Activated T-cell treated with anti-CD3 and anti-CD28 coated beads, Interleukin-2, amount 50 U/mL, for 1 hour (primary cell): Measurements from ENCODE around the gene SLC22A23.
"Not testable (repeated sequence)": the region's sequence is repeated elsewhere in the genome, so short reads cannot be mapped to it uniquely, and the experiment has no call there.

Source experiments
- DNase-seq: peaks from one replicate; pipeline ENCODE4 v3.0.0-alpha.2; 2020

Gene SLC22A23

DNA sequence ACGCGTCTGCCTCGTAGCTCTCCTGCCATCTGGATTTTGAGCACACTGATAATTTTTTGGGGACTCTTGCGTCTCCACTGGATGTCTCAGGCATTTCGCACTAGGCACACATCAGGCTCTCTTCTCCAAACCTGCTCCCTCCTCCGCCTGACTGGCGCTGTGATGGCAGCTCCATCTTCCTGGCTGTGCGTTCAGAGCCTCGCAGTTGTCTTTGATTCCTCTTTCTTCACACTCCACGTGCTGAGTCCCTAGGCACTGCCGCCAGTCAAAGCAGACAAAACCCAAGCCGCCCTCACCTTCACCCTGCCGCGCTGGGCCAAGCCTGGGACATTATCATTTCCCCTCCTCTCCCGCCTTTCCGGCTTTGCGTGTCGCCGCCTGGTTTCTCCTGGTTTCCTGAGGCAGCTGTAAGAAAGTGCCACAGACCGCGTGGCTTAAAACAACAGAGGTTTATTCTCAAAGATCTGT, 197.3 kb downstream of the SLC22A23 start:
- no peak for DNase-seq

- DNase-seq, result peak; percentile 94
These were observed 197.9 kb downstream of the SLC22A23 start, which contains the start of gene PSMG4 for GRCh38 chr6:3258720-3259490. Gene PSMG4, plus strand, starts transcription at chr6:3258947. Its CDS starts 76 bp downstream, at chr6:3259023.

GRCh38 chr6:3258201-3258600, 198.6 kb downstream of the SLC22A23 start:
- DNase-seq, result no peak

DNA sequence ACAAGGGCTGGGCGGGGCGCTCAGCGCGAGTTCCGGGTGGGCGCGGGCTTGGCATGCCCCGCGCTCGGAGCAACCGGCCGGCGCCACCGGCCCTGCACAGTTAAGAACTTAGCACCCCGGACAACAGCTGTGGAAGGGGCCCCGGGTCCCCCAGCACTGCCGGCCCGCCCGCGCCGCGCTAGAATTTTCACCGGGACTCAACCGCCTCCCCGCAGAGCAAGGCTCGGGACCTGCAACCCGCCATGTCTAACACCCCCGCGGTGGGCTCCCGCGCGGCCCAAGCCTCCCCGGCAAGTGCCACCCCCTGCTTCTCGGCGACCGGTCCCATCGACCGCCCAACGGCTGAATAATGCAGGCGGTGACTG, 203.3 kb downstream of the SLC22A23 start:
- DNase-seq, result no peak

DNA sequence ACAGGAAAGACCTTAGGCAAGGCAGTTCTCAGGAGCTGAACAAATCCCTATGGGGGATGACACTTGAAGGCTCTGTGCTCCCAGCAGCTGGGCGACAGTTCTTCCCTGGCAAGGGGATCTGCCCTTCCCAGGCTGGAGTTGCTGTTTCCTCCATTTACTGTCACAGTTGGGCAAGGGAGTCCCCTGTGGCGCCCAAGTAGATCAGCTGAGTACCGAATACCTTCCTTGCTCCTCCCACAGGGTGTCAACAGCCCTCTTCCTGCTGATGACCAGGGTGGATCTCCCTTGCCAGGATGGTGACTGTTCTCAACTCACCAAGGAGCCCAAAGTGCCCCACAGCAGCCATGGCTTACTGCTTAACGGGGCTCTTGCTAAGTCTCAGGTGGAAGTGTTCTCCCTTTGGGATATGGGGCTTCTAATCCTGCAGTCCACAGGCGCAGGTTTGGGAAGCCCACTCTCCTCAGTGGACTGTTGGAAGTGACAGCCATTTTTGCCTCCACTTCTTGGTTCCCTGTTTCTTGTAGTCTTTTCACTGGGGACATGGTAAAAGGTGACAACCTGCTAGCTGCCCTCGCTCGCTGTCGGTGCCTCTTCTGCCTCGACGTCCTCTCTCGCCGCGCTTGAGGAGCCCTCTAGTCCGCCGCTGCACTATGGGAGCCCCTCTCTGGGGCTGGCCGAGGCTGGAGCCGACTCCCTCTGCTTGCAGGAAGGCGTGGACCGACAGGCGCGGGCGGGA, 203.8 kb downstream of the SLC22A23 start:
- no peak for DNase-seq

DNA sequence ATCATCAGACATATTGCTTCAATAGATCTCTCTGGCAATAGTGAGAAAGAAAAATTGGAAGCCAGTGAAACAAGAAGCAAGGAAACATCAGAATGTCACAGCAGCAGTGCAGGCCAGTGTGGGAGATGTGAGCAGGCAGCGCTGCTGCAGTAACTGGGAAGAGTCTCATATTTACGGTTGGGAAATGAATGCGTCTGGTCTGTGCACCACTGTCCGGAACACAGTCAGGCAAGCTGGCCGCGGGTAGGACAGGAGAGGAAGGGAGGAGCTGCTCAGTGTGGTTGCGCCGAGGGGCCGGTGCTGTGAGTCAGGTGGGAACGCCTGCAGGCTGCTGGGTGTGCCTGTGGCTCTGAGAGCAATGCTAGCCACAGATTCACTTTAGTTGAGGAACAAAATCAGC, 204.5 kb downstream of the SLC22A23 start:
- no peak for DNase-seq

DNA sequence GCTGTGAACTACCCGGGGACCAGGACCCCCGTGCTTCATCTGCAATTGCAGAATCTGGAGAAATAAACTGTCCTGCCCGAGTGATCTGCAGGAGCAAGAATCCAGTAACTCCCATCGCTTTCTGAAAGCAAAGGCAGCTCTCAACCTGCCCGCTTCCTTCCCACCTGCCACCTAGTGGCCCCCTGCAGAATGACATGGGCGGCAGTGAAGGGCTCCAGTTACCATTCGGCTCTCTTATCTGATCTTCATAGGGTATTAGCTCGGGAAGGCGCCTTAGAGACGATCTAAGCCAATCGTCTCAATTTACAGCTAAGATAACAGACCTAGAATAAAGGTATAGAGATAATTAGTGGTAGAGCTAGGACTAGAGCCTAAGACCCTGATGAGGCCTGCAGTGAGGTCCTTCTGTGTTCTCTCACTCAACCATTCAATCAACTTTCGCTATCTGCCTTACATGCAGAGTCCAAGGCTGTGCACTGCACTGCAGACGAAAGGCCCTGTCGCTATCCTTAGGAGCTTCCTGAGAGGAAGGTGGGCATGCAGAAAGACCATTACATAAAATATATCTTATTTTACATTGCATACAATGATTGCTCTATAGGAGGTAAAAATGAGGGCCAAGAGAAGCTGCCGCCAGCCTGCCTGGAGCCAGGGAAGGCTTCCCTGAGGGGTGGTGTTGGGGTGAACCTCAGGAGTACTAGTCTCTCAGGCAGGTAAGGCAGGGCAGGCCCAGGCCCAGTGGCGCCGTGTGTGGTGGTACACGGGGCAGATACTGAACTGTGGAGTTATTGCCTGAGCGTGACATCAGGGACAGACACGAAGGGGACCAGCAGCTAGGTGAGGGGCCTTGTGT, 205.2 kb downstream of the SLC22A23 start:
- peak; percentile 85 for DNase-seq

- DNase-seq, result no peak
These were observed 206.6 kb downstream of the SLC22A23 start for GRCh38 chr6:3250231-3250675.

DNA sequence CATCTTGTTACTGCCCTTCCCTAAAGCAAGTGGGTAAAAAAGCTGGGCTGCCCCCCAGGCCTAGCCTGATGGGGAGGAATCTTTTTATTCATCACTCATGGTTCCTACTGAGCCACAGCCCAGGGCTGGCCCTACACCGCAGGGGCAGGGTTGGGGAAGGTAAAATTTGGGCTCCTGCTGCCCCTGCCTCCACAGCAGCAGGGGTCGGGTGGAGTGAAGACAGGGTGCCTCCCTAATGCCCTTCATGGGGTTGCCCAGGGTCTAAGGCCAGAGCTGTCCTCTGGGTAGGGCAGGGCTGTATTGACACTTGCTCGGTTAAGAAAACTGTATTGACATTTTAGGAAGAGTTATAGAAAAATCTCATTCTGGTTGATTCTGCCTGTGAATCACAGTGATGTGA, 207.0 kb downstream of the SLC22A23 start:
- DNase-seq, result no peak

DNA sequence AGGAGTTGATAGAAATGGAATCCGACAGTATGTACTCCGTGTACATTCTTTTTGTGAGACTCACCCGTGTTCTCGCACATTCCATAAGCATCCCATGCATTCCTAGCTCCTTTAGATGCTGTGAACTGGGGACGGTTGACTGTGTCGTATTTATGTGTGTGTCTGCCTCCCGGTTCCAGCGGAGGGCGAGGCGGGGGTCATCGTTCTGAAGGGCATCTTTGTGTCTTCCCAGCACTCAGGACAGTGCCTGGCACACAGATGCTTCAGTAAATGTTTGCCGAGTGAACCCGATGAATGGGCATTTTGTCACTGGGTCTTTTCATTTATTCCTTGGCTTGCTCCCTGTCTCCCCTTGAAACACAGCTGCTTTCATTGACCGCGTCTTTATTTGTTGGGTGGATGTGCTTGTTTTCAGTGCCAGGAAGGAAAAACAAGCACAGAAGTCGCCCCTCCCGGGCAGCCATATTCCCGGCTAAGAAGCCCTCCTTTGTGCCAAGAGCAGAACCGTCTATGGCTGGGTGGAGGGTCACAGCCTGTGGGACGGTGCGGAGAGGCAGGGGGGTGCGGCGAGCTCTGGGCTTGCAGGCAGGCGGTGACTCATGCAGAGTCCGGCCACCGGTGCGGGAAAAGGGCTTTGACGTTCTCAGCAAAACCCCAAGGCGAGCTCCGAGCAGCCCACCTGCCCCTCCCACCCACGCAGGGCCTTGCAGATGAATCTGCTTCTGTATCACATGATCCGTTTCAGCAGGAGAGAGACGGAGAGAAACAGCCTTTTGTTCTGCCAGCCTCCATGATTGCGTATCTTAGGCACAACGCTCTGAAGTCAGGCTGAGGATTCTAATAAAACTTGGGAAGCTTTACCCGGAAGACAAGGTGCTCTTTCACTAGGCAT, 209.3 kb downstream of the SLC22A23 start:
- no peak for DNase-seq

- DNase-seq, result no peak
These were observed 211.6 kb downstream of the SLC22A23 start for GRCh38 chr6:3245216-3245615.

GRCh38 chr6:3244832-3245161, 212.1 kb downstream of the SLC22A23 start:
- DNase-seq, result not testable (repeated sequence)

DNA sequence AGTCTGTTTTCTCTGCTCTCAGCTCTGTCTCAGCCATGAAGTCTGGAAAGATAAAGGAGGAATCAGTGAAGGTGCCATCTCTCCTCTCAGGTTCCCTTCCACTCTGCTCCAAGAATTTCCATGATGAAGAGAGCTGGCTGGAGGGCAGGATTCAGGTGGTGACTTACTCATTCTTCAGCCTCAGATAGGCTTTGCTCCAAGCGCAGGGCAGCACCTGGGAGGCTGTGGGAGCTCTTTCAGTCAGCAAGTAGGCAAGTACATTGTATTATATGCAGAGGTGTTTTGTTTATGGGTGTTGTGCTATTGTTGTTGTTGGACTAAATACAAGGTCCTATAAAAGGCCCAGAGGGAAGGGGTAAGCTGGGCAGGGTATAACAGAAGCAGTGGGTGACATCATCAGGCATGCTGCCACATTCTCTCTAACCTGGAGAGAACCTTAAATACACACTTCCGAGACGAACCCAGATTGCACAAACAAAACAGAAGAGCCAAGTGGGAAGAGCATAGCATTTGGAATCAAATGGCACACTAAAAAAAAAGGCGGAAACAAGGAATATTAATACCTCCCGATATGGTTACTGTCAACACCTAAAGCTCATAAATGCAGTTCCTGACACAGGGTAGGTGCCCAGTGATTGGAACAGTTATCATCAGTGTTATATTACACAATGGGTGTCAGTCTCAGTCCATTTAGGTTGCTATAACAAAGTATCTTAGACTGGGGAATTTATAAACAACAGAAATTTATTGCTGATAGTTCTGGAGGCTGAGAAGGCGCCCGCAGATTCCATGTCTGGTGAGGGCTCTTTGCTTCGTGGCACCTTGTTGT, 212.6 kb downstream of the SLC22A23 start:
- no peak for DNase-seq

DNA sequence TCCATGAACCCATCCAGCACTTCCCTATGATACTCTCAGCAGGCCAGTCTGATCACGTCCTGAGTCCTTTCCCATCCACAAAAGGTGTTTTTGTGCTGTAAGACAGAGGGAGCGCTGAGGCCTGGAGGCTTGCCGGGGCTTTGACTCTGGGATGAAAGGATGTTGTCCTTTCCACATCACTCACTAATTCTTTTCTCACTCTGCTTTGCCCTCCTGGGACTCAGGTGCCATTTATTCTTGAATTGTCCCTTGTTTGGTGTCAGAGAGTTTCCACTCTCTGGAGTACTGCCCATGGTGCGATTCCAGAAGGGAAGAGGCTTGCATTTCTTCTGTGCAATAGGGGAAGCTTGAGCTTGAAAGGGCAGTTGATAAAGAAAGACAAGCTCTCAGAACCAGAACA, 214.1 kb downstream of the SLC22A23 start:
- no peak for DNase-seq

GRCh38 chr6:3241745-3242144, 215.1 kb downstream of the SLC22A23 start:
- not testable (repeated sequence) for DNase-seq

- no peak for DNase-seq
These were observed 216.3 kb downstream of the SLC22A23 start for GRCh38 chr6:3240595-3240994.

- no peak for DNase-seq
These were observed 217.6 kb downstream of the SLC22A23 start for GRCh38 chr6:3239110-3239830.

GRCh38 chr6:3237761-3238662, 218.8 kb downstream of the SLC22A23 start:
- no peak for DNase-seq

GRCh38 chr6:3236005-3236404, 220.8 kb downstream of the SLC22A23 start:
- no peak for DNase-seq

DNA sequence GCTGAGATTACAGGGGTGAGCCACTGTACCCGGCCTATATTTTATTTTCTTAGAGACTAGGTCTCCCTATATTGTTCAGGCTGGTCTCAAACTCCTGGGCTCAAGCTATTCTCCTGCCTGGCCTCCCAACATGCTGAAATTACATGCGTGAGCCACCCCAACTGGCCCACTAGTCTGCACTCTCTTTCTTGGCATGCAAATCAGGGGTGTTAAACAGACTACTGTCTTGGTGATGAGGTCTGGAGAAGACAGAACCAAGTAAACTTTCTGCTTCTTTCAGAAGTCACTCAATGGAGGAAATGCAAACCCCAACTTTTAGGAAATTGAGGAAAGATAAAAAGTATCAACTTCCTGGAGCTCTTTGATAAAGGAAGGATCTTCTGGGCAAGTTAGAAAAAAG, 221.4 kb downstream of the SLC22A23 start:
- no peak for DNase-seq
